ENCODE measurements around the gene LHX2. TPM values are rescaled to one million over a fixed set of nuclear protein-coding genes. Genes with fewer than 3 reads are reported as not detected.

Gene LHX2
- total RNA-seq, 4 donors from 2014 or later: not detected

DNA sequence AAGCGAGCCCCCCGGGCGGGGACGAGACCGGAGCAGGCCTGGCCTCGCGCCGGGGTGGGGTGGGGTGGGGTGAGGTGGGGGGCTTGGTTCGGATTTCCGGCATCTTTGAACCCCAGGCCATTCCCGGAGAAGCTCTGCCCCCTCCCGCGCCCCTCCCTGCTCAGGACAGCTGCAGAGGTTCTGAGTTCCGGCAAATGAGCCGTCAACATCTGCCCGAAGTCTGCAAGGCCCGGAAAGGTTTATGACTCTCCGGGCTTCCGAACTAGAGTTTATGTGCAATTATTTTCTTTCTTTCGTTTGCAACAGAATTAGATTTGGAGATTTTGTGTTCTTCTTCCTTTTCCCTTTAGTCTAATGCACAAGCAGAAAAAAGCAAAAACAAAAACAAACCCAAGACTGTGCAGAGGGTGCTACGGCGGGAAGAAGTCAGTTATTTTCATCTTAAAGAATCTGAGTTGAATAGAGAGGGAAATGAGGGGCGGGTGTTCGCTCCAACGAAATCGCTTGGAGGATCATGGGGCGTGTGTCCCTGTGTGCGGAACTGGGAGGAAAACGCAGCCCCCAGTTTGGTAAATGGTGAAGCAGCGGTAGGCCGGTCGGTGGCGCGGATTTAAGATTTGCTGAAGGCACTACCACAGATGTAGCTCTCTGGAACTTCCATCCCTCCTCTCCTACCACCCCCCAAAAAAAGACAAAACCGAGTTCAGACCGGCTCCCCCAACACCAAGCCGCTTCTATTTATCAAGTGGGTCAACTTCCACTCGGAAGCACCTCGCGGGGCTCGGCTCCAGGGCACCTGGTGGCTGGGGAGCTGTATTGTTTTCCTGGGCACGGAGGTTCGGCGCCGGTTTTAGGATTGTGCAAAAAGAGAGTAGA lies 4.8 kb downstream of the LHX2 start:
- TF ChIP-seq, protein P1, sequence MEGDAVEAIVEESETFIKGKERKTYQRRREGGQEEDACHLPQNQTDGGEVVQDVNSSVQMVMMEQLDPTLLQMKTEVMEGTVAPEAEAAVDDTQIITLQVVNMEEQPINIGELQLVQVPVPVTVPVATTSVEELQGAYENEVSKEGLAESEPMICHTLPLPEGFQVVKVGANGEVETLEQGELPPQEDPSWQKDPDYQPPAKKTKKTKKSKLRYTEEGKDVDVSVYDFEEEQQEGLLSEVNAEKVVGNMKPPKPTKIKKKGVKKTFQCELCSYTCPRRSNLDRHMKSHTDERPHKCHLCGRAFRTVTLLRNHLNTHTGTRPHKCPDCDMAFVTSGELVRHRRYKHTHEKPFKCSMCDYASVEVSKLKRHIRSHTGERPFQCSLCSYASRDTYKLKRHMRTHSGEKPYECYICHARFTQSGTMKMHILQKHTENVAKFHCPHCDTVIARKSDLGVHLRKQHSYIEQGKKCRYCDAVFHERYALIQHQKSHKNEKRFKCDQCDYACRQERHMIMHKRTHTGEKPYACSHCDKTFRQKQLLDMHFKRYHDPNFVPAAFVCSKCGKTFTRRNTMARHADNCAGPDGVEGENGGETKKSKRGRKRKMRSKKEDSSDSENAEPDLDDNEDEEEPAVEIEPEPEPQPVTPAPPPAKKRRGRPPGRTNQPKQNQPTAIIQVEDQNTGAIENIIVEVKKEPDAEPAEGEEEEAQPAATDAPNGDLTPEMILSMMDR (IDR thresholded peaks at IDR 0.05; ENCODE audit: low read depth): no peak

DNA sequence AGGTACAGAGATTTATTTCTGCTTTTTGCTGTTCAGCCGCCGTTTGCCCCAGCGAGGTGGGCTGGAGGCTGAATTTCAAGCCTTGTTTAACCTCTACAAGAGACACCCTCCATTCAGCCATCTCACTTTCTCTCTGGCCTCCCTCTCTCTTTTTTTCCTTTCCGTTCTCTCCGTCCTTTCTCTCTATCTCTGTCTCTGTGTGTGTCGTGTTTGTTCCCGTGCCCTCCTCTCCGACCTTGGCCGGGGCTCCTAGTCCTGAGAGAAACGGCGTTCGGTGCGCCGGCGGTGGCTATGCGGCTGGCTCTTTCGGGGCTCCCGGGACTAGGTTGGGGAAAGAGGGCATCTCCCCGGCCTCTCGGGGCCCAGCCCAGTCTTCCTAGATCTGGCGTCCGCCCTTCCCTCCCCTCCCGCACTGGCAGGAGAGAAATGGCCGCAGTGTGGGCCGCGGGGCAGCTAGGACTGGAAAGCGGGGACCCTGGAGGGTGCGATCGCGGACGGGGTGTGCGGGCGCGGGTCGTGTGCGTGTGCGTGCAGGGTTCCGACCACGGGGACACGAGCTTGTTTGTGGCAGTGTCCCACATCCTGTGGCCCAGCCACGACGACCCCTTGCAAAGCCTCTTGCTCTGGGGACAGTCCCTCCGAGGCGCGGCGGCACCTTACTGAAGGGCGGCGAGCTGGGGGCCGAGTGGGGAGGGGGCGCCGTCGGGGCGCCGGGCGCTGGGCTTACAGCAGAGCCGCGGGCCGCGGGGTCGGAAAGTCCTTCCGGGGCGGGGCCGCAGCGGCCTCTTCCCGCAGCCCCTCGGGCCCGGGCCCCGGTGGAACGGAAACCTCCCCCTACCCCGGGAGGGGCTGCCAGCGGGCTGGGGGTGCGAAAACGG lies 5.7 kb downstream of the LHX2 start:
- TF ChIP-seq, protein P1 (IDR thresholded peaks at IDR 0.05; ENCODE audit: low read depth): no peak

DNA sequence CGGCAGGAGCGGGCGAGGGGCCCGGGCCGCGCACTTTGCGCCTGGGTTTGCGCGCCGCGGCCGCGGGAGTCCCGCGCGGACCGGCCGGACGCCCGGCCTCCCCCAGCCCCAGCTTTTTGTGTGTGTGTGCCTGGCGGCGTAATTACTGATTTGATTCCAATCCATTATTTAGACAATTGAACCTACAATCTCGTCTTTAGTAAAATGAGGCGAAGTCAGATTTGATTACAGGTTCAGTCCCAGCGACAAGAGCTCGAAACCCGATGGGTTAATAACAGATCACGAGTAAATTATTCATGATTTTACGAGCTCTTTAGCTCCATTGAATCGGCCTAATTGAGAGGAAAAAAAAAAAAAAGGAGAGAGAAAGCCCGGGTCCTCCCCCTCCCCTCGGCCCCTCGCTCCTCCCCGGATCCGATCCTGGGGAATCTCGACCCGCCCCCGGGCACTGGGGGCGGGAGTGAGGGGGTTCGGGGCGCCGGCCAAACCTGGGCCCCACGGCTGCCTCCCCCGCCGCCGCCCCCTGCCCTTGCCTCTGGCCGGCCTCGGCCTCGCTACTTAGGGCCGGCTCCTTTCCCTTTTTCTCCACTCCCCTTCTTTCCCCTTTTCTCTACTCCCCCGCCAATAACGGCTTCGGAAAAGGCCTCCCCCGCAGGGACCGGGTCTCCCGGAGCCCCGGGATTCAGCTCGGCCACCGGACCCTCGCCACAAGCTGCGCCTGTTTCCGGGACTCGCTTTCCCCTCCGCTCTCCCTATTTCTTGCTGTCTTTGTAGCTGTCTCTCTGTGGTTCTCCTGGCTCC lies 6.6 kb downstream of the LHX2 start:
- TF ChIP-seq, protein P1 (IDR thresholded peaks at IDR 0.05; ENCODE audit: low read depth): no peak

DNA sequence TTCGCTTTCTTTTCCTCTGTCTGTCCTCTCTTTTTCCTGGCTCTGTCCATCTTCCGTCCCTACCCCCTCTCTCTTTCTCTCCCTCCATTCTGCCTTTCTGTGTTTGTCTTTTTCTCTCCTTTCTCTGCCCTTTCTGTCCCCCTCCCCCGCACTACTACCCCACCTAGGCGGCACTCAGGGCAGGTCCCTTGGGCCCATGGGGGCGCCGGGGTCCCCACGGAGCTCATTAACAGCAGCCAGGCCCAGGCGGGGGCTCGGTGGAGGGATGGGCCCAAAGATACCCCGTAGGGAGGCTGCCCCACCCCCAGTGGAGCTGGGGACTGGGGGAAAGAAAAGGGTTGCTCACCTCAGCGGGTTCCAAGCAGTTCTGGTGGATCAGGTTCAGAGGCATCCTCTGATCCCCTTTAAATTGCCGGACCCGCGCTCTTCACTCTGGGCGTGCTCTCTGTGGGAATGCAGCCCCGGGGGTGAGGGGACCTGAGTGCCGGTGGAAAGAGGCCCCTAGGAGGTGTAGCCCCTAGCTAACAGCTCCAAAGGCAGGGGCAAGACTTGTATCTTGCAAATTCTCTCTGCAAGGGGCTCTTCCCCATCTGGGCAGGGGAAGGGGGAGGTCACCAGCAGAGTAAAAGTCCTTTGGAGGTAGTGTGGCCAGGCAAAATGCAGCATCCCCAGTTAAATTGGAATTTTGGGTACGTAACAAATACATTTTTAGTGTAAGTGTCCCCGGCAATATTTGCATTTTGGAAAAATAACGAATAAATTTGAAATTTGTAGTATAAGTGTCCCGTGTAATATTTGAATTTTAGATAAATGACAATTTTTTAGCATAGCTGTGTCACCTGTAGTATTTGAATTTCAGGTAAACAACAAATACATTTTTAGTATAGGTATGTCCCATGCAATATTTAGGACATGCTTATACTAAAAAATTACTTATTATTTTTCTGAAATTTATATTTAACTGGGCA lies 7.4 kb downstream of the LHX2 start:
- TF ChIP-seq, protein P1 (IDR thresholded peaks at IDR 0.05; ENCODE audit: low read depth): no peak

DNA sequence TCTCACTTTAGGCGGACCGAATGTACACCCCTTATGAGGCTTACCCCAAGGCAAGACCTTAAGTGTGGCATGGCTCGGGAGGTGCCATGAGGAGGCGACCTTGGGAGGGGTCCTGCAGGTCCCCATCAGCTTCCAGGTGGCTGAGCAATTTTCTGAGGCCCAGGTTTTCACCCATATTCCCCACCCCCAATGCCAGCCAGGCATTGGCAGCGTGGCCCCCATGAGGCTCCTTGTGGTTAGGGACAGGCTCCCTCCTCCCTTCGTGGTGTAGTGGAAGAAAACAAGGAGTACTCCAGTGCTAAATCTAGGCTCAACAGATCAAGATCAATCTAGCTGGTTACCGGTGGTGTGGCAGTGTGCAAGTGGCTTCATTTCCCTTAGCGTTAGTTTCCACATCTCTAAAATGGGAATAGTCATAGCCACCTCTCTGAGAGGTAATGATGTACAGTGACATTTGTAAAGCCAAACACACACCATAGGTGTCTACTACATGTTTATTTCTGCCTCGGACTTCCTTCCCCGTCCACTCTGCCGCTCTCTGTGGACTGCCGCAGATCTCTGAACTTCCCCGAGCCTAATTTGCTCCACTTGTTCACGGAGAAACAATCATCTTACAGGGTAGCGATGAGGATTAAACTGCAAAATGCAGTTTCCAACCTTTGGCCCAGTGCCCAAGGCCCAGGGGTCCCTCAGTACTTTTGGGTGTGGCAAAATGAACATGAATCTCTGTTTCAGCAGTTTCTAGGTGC lies 8.4 kb downstream of the LHX2 start:
- TF ChIP-seq, protein P1 (IDR thresholded peaks at IDR 0.05; ENCODE audit: low read depth): no peak

Measured in subcutaneous adipose tissue (tissue), 4 donors.